ENCODE measurements around the gene KMT5B. TPM values are rescaled to one million over a fixed set of nuclear protein-coding genes. Genes with fewer than 3 reads are reported as not detected.

Gene KMT5B
- total and polyA plus RNA-seq, 2 experiments from 2014 or later: 26.4 to 31.0 TPM

DNA sequence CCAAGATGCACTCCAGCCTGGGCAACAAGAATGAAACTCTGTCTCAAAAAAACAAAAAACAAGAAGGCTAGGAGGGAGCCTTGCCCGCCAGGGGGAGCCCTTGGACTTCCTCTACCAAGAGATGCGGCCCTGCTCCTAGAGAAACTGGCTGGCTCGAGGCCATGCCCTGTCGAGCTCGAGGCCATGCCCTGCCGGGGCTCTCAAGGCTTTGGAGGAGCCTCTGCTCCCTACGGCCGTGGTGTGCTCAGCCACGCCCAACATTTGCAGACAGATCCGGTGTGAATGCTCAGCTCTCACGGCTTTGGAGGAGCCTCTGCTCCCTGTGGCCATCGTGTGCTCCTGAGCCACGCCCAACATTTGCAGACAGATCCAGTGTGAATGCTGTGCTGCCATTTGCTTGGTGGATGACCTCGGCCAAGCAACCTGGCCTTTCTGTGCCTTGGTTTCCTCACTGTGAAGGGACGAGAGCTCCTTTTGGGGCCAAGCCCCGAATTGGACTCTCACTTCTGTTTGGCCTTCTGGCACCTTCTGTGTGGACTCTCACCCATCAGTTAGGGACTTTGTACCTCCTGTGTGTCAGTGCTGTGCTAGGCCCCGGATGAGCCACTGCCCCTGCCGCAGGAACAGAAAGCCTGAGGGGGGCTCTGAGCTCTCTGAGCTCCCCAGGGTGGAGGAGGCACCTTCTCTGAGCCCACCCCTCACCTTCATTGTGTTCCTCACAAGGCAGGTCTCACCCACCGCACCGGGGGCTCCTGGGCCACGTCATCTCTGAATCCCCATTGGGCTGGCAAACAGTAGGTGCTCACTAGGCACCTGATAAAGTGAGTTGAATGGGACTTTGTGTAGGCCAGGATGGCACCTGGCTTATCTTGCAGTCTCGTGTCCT is 44.6 kb upstream of the KMT5B start:
- Histone ChIP-seq H3K4me1 (ENCODE audit: insufficient read depth) (peaks cover 6% of the 10 kb centered on the region; the same call in 1 of the 2 replicates), H3K27ac (ENCODE audit: low read depth) (no peak overlapping the region), H2AFZ (peak overlapping the region; percentile 78; the same call in 1 of the 2 replicates), H4K20me1 (replicated peaks; ENCODE audit: insufficient read depth) (no peaks in the 10 kb centered on the region), H3K9me2 (ENCODE audit: insufficient read depth) (no peaks in the 10 kb centered on the region), H3K4me3 (no peak overlapping the region), H3K79me2 (replicated peaks; ENCODE audit: insufficient read depth) (no peaks in the 10 kb centered on the region), H3K4me2 (no peak overlapping the region), H3K36me3 (ENCODE audit: insufficient read depth) (no peaks in the 10 kb centered on the region), H3K27me3 (ENCODE audit: insufficient read depth) (no peaks in the 10 kb centered on the region), H3F3A (replicated peaks; ENCODE audit: low read depth) (no peaks in the 10 kb centered on the region)
- no peak overlapping the region for H3K27ac Mint-ChIP-seq
- peaks cover 19% of the 10 kb centered on the region for H3K36me3 Mint-ChIP-seq (ENCODE audit: low read depth)
- peak; percentile 98 for DNase-seq (ENCODE audit: low spot score)
- peaks cover 11% of the 10 kb centered on the region for H3K4me1 Mint-ChIP-seq
- no peak overlapping the region for H3K4me3 Mint-ChIP-seq
- H3K9me3 Mint-ChIP-seq: no peaks in the 10 kb centered on the region
- no peak for TF ChIP-seq JUNB (IDR thresholded peaks at IDR 0.05; ENCODE audit: unreplicated experiment)
- TF ChIP-seq, protein P1, sequence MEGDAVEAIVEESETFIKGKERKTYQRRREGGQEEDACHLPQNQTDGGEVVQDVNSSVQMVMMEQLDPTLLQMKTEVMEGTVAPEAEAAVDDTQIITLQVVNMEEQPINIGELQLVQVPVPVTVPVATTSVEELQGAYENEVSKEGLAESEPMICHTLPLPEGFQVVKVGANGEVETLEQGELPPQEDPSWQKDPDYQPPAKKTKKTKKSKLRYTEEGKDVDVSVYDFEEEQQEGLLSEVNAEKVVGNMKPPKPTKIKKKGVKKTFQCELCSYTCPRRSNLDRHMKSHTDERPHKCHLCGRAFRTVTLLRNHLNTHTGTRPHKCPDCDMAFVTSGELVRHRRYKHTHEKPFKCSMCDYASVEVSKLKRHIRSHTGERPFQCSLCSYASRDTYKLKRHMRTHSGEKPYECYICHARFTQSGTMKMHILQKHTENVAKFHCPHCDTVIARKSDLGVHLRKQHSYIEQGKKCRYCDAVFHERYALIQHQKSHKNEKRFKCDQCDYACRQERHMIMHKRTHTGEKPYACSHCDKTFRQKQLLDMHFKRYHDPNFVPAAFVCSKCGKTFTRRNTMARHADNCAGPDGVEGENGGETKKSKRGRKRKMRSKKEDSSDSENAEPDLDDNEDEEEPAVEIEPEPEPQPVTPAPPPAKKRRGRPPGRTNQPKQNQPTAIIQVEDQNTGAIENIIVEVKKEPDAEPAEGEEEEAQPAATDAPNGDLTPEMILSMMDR (conservative IDR thresholded peaks at IDR 0.05; ENCODE audit: low read depth in 2 of 2): peak; percentile 88 to 92
- H3K27me3 Mint-ChIP-seq (ENCODE audit: insufficient read depth, low read depth, poor library complexity): peaks cover 11% of the 10 kb centered on the region
- peak; percentile 93 for ATAC-seq

DNA sequence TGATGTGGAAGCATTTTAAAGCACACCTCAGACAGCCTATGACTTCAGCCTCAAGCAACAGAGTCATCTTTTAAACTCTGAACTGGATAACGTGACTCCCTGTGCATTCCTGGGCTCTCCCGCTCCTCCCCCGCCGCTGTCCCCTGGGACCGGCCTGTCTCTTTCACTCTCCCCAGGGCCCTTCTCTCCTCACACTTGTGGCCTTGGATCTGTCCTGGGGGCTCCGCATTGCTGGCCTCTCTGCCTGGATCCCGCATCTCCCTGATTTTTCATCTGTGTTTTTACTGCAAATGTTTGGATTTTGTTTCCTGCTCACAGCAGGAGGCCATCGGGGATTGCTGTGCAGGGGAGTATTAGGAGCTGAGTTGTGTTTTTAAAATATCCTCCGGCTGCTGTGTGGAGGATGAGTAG is 43.2 kb upstream of the KMT5B start:
- Histone ChIP-seq H3K4me3 (no peak overlapping the region), H3F3A (replicated peaks; ENCODE audit: low read depth) (no peaks in the 10 kb centered on the region), H4K20me1 (replicated peaks; ENCODE audit: insufficient read depth) (no peaks in the 10 kb centered on the region), H3K27ac (ENCODE audit: low read depth) (no peak overlapping the region), H3K4me1 (ENCODE audit: insufficient read depth) (peaks cover 6% of the 10 kb centered on the region; the same call in 1 of the 2 replicates), H3K4me2 (0 out of 2 replicates have a peak overlapping the region, but pooled peaks have one; percentile 43), H3K9me2 (ENCODE audit: insufficient read depth) (no peaks in the 10 kb centered on the region), H3K27me3 (ENCODE audit: insufficient read depth) (no peaks in the 10 kb centered on the region), H3K36me3 (ENCODE audit: insufficient read depth) (no peaks in the 10 kb centered on the region), H3K79me2 (replicated peaks; ENCODE audit: insufficient read depth) (no peaks in the 10 kb centered on the region), H2AFZ (peak overlapping the region; percentile 85)
- DNase-seq (ENCODE audit: low spot score) (no peak), ATAC-seq (peak; percentile 12)
- no peaks in the 10 kb centered on the region; the same call in 2 of the 3 replicates for H3K9me3 Mint-ChIP-seq
- no peak overlapping the region for H3K27ac Mint-ChIP-seq
- H3K4me3 Mint-ChIP-seq: no peak overlapping the region; the same call in 2 of the 3 replicates
- peaks cover 11% of the 10 kb centered on the region for H3K4me1 Mint-ChIP-seq
- peaks cover 11% of the 10 kb centered on the region for H3K27me3 Mint-ChIP-seq (ENCODE audit: insufficient read depth, low read depth, poor library complexity)
- peaks cover 7% of the 10 kb centered on the region; the same call in 1 of the 3 replicates for H3K36me3 Mint-ChIP-seq (ENCODE audit: low read depth)
- no peak for TF ChIP-seq CREB1 (CRISPR knock-in tag; IDR thresholded peaks at IDR 0.05; ENCODE audit: low read depth)
- TF ChIP-seq, protein P2, sequence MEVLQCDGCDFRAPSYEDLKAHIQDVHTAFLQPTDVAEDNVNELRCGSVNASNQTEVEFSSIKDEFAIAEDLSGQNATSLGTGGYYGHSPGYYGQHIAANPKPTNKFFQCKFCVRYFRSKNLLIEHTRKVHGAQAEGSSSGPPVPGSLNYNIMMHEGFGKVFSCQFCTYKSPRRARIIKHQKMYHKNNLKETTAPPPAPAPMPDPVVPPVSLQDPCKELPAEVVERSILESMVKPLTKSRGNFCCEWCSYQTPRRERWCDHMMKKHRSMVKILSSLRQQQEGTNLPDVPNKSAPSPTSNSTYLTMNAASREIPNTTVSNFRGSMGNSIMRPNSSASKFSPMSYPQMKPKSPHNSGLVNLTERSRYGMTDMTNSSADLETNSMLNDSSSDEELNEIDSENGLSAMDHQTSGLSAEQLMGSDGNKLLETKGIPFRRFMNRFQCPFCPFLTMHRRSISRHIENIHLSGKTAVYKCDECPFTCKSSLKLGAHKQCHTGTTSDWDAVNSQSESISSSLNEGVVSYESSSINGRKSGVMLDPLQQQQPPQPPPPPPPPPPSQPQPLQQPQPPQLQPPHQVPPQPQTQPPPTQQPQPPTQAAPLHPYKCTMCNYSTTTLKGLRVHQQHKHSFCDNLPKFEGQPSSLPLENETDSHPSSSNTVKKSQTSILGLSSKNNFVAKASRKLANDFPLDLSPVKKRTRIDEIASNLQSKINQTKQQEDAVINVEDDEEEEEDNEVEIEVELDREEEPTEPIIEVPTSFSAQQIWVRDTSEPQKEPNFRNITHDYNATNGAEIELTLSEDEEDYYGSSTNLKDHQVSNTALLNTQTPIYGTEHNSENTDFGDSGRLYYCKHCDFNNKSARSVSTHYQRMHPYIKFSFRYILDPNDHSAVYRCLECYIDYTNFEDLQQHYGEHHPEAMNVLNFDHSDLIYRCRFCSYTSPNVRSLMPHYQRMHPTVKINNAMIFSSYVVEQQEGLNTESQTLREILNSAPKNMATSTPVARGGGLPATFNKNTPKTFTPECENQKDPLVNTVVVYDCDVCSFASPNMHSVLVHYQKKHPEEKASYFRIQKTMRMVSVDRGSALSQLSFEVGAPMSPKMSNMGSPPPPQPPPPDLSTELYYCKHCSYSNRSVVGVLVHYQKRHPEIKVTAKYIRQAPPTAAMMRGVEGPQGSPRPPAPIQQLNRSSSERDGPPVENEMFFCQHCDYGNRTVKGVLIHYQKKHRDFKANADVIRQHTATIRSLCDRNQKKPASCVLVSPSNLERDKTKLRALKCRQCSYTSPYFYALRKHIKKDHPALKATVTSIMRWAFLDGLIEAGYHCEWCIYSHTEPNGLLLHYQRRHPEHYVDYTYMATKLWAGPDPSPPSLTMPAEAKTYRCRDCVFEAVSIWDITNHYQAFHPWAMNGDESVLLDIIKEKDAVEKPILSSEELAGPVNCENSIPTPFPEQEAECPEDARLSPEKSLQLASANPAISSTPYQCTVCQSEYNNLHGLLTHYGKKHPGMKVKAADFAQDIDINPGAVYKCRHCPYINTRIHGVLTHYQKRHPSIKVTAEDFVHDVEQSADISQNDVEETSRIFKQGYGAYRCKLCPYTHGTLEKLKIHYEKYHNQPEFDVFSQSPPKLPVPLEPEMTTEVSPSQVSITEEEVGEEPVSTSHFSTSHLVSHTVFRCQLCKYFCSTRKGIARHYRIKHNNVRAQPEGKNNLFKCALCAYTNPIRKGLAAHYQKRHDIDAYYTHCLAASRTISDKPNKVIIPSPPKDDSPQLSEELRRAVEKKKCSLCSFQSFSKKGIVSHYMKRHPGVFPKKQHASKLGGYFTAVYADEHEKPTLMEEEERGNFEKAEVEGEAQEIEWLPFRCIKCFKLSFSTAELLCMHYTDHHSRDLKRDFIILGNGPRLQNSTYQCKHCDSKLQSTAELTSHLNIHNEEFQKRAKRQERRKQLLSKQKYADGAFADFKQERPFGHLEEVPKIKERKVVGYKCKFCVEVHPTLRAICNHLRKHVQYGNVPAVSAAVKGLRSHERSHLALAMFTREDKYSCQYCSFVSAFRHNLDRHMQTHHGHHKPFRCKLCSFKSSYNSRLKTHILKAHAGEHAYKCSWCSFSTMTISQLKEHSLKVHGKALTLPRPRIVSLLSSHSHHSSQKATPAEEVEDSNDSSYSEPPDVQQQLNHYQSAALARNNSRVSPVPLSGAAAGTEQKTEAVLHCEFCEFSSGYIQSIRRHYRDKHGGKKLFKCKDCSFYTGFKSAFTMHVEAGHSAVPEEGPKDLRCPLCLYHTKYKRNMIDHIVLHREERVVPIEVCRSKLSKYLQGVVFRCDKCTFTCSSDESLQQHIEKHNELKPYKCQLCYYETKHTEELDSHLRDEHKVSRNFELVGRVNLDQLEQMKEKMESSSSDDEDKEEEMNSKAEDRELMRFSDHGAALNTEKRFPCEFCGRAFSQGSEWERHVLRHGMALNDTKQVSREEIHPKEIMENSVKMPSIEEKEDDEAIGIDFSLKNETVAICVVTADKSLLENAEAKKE (CRISPR knock-in tag; IDR thresholded peaks at IDR 0.05): no peak
- TF ChIP-seq, protein P3, sequence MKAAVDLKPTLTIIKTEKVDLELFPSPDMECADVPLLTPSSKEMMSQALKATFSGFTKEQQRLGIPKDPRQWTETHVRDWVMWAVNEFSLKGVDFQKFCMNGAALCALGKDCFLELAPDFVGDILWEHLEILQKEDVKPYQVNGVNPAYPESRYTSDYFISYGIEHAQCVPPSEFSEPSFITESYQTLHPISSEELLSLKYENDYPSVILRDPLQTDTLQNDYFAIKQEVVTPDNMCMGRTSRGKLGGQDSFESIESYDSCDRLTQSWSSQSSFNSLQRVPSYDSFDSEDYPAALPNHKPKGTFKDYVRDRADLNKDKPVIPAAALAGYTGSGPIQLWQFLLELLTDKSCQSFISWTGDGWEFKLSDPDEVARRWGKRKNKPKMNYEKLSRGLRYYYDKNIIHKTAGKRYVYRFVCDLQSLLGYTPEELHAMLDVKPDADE (IDR thresholded peaks at IDR 0.05): no peak
- no peak for TF ChIP-seq EZH2 (IDR thresholded peaks at IDR 0.05; ENCODE audit: low read depth, unreplicated experiment)
- TF ChIP-seq ZNF114 (CRISPR knock-in tag; IDR thresholded peaks at IDR 0.05): no peak
- TF ChIP-seq, protein P1 (conservative IDR thresholded peaks at IDR 0.05; ENCODE audit: low read depth in 2 of 2): no peak
